DMS153 treated with DMSO at 0.1 percent for 48 hours (cell line): Measurements from ENCODE around the gene AADAT.
A peak's percentile ranks its signal among the peaks of the same experiment; 100 is the strongest.
"Not testable (repeated sequence)": the region's sequence is repeated elsewhere in the genome, so short reads cannot be mapped to it uniquely, and the experiment has no call there.

ENCODE experiments used
- DNase-seq: peaks from one replicate; lab custom pipeline; 2025; ENCODE audit not compliant: unreplicated experiment; lab: John Stamatoyannopoulos, UW

Gene AADAT

GRCh38 chr4:170089668-170090351 lies at the start of gene AADAT:
Gene AADAT (minus strand): TSS chr4:170089956. CDS start chr4:170089690, 266 bp downstream.
- peak; percentile 82 for DNase-seq

GRCh38 chr4:170138580-170139194 lies 48.9 kb upstream of the AADAT start:
- peak; percentile 65 for DNase-seq

DNA sequence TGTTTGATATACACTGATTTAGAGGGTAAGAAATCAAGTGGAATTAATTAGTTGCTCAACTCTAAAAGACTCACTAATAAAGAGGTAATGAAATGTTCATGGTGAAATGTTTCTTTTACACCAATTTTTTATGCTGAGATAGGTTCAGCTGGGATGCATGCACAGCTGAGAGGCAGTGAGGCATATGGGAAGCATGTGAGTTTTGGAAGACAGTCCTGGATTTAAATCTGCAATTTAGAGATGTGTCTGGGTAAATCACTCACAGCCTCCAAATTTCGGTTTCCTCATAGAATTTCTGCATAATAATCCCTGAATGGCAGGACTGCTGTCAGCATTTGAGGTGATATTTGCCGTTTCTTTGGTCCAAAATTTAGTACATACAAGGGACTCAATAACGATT lies 48.2 kb upstream of the AADAT start:
- no peak for DNase-seq

DNA sequence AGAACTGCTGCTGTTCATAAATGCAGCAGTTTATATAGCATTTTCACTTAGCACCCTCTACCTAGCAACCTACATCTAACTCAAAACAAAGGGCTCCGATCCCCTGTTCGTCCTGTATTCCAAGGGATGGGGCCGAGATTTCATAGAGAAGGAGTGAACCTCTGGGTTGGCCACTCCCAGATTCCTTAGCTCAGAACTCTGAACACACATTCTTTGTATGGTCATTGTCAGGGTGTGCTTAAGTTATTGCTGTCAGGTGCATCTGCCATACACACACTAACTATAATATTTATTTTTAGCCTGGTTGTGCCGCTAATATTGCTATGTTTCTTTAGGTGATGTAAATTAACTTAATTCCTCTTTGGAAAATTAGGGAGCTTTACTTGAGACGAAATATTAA lies 47.7 kb upstream of the AADAT start:
- no peak for DNase-seq

- no peak for DNase-seq
These were observed 45.1 kb upstream of the AADAT start for GRCh38 chr4:170134821-170135220.

DNA sequence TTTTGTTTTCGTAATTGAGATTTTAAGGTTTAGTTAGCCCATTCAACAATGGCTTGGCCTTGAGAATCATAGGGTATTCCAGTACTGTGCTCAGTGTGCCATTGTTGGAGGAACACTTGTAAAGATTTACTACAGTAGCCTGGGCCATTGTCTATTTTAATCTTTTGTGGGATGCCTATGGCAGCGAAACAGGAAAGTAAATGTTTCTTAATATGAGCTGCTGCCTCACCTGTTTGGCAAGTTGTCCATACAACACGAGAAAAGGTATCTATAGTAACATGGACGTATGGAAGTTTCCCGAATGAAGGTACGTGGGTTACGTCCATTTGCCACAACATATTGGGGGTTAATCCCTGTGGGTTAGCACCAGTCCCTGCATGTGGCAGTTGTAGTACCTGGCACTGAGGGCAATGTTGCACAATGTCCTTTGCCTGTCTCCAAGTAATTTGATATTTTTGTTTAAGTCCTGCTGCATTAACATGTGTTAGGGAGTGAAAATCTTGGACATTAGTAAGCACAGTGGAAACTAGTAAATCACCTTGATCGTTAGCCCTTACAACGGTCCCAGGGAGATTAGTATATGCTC lies 38.6 kb upstream of the AADAT start:
- no peak for DNase-seq

DNA sequence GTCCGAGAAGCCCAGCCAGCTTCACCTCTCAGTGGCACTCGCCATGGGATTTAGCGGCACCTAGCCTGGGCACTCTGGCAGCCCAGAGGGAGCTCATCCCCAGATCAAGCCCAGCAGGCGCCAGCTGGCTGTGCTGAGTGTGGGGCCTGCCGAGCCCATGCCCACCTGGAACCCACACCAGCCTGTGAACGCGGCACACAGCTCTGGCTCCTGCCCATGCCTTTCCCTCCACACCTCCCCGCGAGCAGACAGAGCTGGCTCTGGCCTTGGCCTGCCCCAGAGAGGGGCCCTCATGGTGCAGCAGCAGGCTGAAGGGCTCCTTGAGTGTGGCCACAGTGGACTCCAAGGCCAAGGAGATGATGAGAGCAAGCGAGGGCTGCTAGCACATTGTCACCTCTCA lies 38.0 kb upstream of the AADAT start:
- DNase-seq = no peak

- DNase-seq = no peak
These were observed 34.6 kb upstream of the AADAT start for GRCh38 chr4:170124406-170124805.

DNA sequence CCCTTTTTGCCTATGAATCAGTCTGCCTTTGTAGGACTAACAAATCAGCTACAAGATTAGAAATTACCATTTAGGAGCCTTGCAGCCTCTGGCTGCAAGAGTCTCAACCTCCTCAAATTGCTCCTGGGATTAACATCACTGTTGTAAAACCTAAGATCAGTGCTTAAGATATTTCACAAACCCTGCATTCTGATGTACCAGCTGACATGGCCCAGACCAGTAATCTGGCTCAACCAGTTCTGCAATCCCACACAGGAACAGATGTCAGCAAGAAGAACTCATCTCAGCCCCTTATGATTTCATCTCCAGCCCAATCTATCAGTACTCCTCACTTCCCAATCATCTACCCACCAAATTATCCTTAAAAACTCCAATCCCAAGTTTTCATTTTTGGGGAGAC lies 32.5 kb upstream of the AADAT start:
- DNase-seq = no peak

- DNase-seq = no peak
These were observed 24.9 kb upstream of the AADAT start for GRCh38 chr4:170114636-170115035.

DNA sequence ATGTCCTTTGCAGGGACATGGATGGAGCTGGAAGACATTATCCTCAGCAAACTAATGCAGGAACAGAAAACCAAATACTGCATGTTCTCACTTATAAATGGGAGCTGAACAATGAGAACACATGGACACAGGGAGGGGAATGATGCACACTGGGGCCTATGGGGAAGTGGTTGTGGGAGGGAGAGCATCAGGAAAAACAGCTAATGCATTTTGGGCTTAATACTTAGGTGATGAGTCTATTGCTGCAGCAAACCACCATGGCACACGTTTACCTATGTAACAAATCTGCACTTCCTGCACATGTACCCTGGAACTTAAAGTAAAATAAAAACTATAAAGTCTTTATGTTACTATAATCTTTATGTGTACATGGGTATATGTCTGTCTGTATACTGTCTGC lies 24.4 kb upstream of the AADAT start:
- not testable (repeated sequence) for DNase-seq

GRCh38 chr4:170111546-170111945 lies 21.8 kb upstream of the AADAT start:
- DNase-seq = no peak

DNA sequence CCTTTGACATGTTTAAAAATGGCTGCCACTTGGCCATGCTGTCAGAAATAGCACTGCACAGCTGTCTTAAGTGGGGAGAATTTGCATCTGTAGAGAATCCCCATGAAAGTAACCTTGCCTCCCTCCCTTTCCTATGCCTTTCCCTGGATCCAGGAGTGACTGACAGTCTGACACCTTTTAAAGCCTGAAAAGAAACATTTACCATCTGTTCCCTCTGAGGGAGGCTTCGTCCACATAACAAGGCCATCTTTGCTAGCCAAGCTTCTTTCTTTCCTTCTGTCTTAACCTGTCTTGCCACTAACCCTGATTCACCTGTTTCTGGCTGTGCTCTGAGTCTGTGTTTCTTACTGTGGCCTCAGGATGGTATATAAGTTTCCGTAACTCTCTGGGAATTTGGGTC lies 21.3 kb upstream of the AADAT start:
- no peak for DNase-seq

DNA sequence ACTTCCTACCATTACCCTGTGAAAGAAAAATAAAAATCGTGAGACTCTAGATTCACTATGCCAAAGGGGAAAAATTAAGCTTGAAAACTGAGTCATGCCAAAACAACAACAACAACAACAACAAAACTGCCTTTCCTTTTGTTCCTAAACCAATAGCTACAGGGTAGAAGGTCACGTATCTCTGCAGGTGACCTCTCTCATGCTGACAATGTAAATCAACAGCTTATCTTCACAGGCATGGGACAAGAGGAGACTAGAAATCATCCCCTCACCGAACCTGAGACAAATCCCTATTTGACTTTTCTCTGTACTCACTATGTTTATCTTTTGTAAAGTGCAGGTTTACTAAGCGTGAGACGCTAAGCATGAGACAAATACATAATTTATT lies 20.5 kb upstream of the AADAT start:
- DNase-seq = no peak

DNA sequence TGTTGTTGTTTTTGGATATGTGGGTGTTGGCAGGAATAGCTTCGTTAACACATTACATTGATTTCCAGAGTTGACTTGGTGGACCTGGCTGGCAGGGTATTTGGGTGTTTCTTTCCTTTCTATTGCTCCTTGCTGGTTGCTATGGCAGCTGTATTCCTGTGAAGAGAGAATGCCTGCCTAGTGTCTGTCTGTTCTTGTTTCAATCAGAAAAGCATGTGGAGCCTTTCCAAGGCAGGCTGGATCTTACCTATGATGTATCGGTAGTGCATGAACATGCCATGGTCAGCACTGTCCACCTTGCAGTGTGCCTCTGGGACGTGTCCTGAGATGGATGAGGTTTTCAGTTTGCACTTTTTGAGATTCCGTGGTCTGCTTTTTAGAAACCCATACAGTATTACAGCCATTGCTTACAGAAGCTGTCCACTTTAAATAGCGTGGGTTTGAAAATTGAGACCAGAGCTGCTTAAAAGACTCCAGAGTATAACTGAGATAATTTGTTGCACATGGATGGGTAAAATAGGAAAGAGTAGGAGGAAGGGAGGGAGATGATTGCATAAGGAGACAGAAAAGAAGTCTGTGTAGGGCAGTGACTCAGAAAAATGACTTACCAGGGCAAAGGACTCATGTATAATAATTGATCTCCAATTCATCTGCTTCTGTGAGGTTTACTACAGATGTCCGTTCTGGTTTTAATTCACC lies 20.0 kb upstream of the AADAT start:
- no peak for DNase-seq

DNA sequence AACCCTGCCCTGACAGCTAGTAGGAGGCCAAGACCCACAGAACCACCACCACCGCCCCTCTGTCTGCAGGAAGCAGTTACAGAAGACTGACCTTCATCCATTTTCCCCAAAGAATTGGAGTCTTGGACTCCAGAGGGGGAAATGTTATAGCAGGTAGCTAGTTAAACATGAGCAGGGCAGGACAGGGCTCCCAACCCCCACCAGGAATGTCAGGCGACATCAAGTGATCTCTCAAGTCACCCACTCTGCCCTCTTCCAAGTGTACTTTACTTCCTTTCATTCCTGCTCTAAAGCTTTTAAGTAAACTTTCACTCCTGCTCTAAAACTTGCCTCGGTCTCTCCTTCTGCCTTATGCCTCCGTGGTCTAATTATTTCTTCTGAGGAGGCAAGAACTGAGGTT lies 17.1 kb upstream of the AADAT start:
- DNase-seq = no peak

DNA sequence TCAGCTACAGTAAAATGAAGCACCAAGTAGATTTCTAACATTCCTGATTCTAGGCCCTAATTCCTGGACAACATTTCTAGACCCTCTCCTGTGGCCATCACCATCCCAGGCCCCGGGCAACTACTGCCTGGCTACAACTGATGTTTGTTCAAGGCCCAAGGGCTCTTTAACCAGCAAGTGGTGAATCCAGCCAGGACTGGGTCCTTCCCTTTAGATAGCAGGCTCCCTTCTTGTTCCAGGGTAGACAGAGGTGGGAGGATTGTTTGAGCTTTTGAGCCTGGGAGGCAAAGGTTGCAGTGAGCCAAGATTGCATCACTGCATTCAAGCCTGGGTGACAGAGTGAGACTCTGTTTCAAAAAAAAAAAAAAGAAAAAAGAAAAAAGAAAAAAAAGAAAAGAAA lies 12.7 kb upstream of the AADAT start:
- no peak for DNase-seq

GRCh38 chr4:170098171-170098570 lies 8.4 kb upstream of the AADAT start:
- not testable (repeated sequence) for DNase-seq

DNA sequence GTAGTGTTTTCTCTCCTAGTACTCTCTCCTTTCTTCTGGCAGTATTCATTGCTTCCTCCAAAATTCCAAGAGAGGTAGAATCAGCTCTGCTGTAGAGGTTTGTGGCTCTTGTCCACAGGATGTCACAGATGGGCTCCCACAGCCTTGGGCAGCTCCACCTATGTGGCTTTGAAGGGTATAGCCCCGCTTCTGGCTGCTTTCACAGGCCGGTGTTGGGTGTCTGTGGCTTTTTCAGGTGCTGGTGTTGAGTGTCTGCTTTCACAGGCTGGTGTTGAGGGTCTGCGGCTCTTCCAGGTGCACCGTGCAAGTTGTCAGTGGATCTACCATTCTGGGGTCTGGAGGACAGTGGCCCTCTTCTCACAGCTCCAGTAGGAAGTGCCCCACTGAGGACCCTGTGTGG lies 7.9 kb upstream of the AADAT start:
- no peak for DNase-seq

DNA sequence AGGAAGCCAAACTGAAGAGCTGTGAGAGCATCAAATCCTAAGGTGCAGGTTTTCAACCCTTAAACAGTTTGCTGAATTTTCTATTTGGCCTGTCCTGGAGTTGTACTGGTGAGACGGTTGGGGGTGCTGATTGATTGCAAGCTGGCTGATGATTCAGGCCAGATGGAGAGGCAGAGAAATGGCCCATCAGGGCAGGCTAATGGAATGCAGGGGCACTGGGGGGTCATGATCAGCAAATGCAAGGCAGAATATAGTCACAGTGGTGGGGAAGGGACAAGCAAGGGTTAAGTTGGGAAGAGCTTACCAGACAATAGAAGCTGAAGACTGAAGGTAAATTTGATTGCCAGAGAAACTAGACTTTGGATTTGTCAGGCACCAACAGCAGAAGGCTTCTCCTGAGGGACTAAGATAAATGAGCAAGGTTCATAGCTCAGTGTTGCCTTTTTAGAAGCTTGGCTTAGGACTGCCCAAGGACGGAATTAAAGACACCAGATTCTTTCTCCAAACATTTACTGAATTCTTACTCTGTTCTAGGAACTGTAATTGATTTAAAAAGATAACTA lies 4.3 kb upstream of the AADAT start:
- DNase-seq = no peak

GRCh38 chr4:170091069-170091696 lies 1.4 kb upstream of the AADAT start:
- DNase-seq = no peak
